ENCODE results near the gene CHST9.
"Not testable (repeated sequence)": the region's sequence is repeated elsewhere in the genome, so short reads cannot be mapped to it uniquely, and the experiment has no call there.

Gene CHST9

DNA sequence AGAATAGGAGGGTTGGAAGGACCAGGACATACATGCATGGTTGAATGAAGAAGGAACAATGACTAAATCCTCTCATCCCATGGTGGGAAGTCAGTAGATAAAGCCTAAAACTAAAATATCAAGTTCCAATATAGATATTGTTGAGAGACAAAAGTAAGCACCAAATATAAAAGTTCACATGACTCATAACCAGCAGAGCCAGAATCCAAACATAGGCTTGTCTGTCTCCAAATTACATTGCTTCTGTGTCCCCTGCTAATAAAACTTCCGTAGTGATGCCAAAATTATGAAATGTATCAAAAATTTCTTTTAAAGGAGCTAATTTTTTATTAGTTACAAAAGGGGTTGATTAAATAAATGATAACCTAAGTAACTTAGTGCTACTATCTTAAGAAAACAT is 19.7 kb downstream of the CHST9 start:
- no peak for DNase-seq

DNA sequence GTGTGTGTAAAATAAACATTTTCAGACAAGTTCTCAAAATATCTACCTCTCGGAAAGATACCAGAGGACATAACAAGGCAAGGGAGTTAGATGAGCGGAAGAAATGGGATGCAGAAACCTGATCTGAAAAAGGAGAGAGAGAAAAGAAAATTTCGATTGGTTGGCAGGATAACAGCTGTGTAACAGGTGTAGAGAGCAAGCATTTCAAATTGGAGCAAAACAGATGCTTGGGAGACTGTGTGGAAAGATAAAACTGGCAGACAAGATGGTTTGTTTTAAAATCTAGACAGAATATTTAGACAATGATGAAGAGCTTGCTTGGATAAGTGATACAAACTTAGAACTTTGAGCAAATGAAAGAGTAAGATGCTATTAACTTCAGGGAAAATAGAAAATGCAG is 20.2 kb downstream of the CHST9 start:
- DNase-seq: no peak

- DNase-seq: not testable (repeated sequence)
These were observed 21.9 kb downstream of the CHST9 start for GRCh38 chr18:27163197-27163716.

DNA sequence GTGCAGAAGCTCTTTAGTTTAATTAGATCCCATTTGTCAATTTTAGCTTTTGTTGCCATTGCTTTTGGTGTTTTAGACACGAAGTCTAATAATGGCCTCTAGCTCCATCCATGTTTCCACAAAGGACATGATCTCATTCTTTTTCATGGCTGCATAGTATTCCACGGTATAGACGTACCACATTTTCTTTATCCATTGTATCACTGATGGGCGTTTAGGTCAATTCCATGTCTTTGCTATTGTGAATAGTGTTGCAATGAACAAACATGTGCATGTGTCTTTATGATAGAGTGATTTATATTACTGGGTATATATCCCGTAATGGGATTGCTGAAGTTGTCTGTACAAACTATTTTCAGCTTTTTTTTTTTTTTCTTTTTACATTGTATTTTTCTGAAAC is 35.9 kb downstream of the CHST9 start:
- not testable (repeated sequence) for DNase-seq

DNA sequence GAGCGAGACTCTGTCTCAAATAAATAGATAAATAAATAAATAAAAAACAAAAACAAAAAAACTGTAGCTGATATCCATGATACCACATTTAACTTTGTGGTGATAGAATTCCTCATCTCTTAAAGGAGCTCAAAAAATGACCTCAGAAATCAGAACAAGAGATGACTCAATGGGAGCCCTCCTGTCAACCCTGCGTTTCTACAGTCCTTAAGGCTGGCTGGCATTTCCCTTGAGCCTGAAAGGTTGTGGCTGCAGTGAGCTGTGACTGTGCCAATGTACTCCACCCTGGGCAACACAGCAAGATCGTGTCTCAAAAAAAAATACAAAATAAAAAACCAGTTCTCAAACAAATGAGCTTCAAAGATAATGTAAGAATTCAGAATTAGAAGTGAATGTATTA is 40.4 kb downstream of the CHST9 start:
- no peak for DNase-seq

DNA sequence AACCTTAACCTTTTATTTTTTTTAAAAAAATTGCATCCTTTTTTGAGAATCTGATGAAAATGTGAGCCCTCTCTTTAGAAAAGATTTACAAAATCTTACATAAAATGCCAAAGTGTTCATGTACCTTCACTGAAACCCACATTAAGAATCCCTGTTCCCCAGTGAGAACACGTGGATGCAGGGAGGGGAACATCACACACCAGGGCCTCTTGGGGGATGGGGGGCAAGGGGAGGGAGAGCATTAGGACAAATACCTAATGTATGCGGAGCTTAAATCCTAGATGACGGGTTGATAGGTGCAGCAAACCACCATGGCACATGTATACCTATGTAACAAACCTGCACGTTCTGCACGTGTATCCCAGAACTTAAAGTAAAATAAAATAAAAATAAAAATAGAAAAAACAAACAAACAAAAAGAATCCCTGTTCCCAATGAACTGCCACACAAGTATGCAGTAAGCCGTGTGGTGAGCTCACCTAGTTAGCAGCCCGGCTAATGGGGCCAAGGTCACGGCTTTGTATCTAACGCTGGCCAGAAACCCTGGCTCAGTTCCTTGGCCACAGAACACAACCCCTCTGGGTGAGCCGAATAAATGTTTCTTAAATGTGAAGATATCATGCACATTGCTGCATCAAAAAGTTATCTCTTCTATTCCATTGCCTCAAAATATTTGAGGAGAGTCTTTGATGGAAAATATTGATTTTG is 41.4 kb downstream of the CHST9 start:
- no peak for DNase-seq

- DNase-seq: no peak
These were observed 42.2 kb downstream of the CHST9 start for GRCh38 chr18:27142891-27143290.

DNA sequence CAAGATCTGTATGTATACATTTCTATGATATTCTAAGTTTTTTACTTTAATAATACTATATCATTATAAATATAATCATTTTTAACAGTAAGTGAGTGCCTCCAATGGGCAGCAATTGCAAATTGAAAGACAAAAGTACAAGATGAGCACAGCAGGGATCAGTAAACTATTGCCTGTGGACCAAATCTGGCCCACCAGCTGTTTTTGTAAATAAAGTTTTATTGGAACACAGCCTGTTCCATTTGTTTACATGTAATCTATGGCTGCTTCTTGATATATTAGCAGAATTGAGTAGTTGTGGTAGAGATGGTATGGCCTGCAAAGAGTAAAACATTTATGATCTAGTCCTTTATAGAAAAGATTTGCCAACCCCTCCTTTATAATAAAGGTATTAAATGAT is 43.2 kb downstream of the CHST9 start:
- DNase-seq: no peak

GRCh38 chr18:27138079-27138478 is 47.0 kb downstream of the CHST9 start:
- no peak for DNase-seq

- DNase-seq: no peak
These were observed 48.9 kb downstream of the CHST9 start for GRCh38 chr18:27136208-27136535.

- DNase-seq: no peak
These were observed 49.5 kb downstream of the CHST9 start for GRCh38 chr18:27135504-27136207.

DNA sequence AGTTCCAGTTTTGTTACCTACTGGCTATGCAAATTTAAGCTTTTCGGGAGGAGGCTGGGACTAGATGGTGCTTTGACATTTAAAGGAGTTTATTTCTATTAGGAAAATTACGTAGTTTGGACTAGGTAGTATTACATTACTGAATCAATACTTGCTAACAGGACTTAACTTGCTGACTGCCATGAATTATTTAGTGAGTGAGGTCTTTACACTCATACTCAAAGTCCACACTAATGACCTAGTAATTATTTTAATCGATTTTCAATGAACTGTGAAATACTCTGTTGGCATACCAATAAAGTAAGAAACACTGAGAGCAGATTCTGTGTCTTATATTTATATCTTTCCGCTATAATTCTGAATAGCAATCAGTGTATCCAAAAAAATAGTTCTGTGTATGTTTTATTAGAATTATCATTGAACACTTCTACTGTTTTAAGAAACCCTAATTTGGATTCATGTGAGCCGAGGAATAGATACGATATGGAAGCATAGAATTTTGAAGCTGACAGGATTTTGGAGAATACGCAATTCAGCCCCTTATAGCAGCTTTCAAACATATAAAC is 55.0 kb downstream of the CHST9 start:
- no peak for DNase-seq

GRCh38 chr18:27124196-27124595 is 60.9 kb downstream of the CHST9 start:
- DNase-seq: no peak

GRCh38 chr18:27121108-27121507 is 64.0 kb downstream of the CHST9 start:
- no peak for DNase-seq

GRCh38 chr18:27120246-27120645 is 64.9 kb downstream of the CHST9 start:
- DNase-seq: no peak

DNA sequence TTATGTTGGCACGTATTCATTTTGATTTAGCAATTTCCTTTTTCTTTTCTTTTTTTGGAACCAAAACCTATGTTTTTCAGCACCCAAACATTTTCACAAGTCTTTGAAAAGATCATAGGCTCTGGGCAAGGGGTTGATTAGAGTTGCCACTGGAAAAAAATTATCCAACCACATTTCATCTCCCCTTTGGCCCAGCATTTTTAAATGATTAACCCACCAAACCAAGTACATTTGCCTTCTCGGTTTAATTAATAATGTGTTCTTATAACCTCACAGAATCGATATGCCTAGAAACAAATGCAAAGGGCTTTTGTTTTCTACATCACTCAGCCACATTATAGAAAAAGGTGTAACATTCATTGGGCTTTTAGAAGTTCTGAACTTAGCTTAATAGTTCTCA is 66.1 kb downstream of the CHST9 start:
- no peak for DNase-seq

- DNase-seq: no peak
These were observed 70.3 kb downstream of the CHST9 start for GRCh38 chr18:27114842-27115241.

DNA sequence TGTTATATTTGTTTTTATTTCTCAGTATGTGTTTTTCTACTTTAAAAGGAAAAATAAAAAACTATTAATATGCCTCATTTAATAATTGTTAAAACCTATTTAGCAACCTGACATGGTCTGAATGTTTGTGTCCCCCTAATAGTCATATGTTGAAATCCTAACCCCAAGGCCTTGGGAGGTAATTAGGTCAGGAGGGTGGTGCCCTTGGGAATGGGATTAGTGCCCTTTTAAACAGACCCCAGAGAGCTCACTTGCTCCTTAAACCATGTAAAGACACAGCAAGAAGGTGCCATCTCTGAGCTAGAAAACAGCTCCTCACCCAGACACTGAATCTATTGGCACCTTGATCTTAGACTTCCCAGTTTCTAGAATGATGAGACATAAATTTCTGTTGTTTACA is 71.8 kb downstream of the CHST9 start:
- DNase-seq: no peak

- DNase-seq: no peak
These were observed 74.8 kb downstream of the CHST9 start for GRCh38 chr18:27110319-27110718.

GRCh38 chr18:27109451-27109850 is 75.7 kb downstream of the CHST9 start:
- DNase-seq: no peak

DNA sequence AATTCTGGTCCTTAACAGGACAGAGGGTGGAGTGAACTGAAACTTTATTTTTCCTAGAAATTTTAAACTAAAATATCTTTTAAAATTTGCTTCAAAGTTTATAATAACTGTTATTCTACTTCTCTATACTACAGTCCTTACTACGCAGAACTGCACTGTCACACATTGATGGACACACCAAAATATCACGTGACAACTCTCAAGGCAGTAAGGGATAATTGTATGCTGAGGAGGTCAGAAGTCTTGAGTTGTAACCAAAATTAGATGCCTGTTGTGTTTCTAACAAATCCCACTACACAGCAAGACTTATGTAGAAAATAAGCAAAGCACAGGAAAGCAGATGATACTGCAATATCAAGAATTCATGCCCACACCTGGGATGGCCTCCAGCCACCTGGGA is 76.3 kb downstream of the CHST9 start:
- DNase-seq: no peak

GRCh38 chr18:27104743-27105142 is 80.4 kb downstream of the CHST9 start:
- DNase-seq: no peak

DNA sequence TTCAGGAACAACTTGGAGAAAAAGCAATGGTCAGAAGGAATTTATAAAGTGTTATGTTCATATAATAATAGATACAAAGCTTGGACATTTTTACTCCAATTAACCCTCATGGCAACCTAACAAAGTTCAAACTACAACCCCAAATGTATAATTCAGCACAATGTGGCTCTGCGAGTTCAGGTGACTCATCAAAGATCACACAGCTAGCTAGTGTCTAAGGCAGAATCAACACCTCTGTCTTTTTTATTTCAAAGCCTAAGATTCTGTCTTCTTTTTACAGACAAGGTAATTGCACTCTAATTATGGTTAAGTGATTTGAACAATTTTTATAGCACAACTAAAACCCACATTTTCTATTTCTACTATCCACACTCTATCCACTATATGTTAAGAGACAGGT is 90.5 kb downstream of the CHST9 start:
- DNase-seq: no peak

- DNase-seq: not testable (repeated sequence)
These were observed 91.8 kb downstream of the CHST9 start for GRCh38 chr18:27093290-27093689.
